ENCODE data around the gene FOXP2.

DNA sequence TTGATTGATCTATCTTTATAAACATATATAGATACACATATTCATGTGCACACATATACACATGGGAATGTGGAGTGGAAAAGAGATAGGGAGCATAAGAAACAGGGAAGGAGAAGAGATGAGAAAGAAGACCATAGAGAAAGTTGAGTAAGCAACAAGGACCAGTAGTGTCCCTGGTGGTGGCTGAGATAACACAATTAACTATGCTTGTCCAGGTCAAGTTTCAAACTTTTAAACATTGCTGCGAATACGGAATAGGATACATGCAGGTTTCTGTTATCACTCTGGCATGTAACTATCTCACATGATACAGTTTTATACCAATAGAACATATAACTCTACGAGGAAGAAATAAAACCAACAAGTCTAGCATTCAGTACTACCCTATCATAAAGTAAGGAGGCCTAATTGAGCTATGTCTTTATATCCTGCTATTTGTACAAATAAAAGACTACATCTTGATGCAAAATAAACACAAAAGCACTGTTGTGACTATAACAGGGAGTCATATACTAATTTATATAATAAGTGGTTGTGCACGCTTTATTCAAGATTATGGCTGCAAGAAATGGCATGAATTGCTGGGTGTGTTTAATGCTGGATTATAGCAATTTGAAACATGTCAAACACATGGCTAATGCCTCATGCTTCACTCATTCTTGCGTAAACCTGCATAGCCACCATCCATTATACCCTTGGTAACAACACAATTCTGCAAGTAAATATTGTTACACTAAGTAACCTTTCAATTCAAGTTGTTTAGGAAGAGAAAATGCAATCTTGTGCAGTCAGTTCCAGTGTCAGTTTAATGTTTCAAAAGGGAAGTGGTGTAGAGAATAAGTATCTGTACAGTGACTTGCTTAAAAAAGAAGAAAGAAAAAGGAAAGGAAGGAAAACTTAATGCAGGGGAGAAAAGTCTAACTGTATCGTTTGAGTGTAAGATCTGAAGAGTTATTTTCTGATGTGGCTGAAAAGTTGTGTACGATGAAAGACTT is 8.2 kb downstream of the FOXP2 start:
- TF ChIP-seq, protein P1, sequence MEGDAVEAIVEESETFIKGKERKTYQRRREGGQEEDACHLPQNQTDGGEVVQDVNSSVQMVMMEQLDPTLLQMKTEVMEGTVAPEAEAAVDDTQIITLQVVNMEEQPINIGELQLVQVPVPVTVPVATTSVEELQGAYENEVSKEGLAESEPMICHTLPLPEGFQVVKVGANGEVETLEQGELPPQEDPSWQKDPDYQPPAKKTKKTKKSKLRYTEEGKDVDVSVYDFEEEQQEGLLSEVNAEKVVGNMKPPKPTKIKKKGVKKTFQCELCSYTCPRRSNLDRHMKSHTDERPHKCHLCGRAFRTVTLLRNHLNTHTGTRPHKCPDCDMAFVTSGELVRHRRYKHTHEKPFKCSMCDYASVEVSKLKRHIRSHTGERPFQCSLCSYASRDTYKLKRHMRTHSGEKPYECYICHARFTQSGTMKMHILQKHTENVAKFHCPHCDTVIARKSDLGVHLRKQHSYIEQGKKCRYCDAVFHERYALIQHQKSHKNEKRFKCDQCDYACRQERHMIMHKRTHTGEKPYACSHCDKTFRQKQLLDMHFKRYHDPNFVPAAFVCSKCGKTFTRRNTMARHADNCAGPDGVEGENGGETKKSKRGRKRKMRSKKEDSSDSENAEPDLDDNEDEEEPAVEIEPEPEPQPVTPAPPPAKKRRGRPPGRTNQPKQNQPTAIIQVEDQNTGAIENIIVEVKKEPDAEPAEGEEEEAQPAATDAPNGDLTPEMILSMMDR (IDR thresholded peaks at IDR 0.05): peak; percentile 51
- no peak for TF ChIP-seq EZH2 (IDR thresholded peaks at IDR 0.05)
